H1 (cell line): ENCODE measurements around the gene ENTPD1. TPM values are rescaled to one million over a fixed set of nuclear protein-coding genes. Genes with fewer than 3 reads are reported as not detected.

Experiments
- CTCF ChIA-PET: fragments of 300-600 bp; sonication (Branson Sonifier 250); formaldehyde crosslinking; loops from one replicate; lab custom pipeline; 2021; ENCODE audit not compliant: partially characterized antibody; lab: Charles Lee
- POLR2A ChIA-PET: fragments of 300-600 bp; sonication (Branson Sonifier 250); formaldehyde crosslinking; loops from one replicate; lab custom pipeline; 2021; ENCODE audit warnings: inconsistent platforms; ENCODE audit not compliant: partially characterized antibody; lab: Charles Lee
- DNase-seq, 2 experiments: peaks; one replicate each; pipeline versions ENCODE4 v3.0.0 to v3.0.0-alpha.2; 2010 to 2022; ENCODE audit warnings: low spot score in 2 of 2, low read depth in 1 of 2, mixed read lengths in 1 of 2
- FAIRE-seq: peaks from 2 replicates; lab custom pipeline; 2011; peaks lifted over from hg19 to GRCh38; lab: Jason Lieb, UNC
- H2AFZ ChIP-seq: 2 replicates; pipeline ENCODE4 v1.8.1; 2012; ENCODE audit warnings: low read length, inconsistent platforms
- H2AK5ac ChIP-seq: 2 replicates; pipeline ENCODE4 v1.6.1; 2013; ENCODE audit warnings: low read depth, low read length
- H2BK120ac ChIP-seq: replicated peaks from 2 replicates; pipeline ENCODE3; 2013; ENCODE audit warnings: low read depth, low read length, inconsistent platforms
- H2BK12ac ChIP-seq: 2 replicates; pipeline ENCODE4 v1.6.1; 2013; ENCODE audit warnings: low read depth, low read length
- H2BK15ac ChIP-seq: 2 replicates; pipeline ENCODE4 v1.6.1; 2013; ENCODE audit warnings: low read length
- H2BK20ac ChIP-seq: 2 replicates; pipeline ENCODE4 v1.6.1; 2013; ENCODE audit warnings: low read length
- H2BK5ac ChIP-seq: 2 replicates; pipeline ENCODE4 v1.6.1; 2013; ENCODE audit warnings: low read depth, low read length
- H3K14ac ChIP-seq: 2 replicates; pipeline ENCODE4 v1.6.1; 2013; ENCODE audit warnings: inconsistent platforms; ENCODE audit not compliant: insufficient read length
- H3K18ac ChIP-seq: 2 replicates; pipeline ENCODE4 v1.6.1; 2013; ENCODE audit warnings: low read length; ENCODE audit errors: extremely low read depth
- H3K23ac ChIP-seq: 2 replicates; pipeline ENCODE4 v1.6.1; 2013; ENCODE audit warnings: inconsistent platforms; ENCODE audit not compliant: insufficient read length
- H3K23me2 ChIP-seq: 2 replicates; pipeline ENCODE4 v1.6.1; 2013; ENCODE audit warnings: low read depth, low read length
- H3K27ac ChIP-seq: 2 replicates; pipeline ENCODE4 v1.6.1; 2011; ENCODE audit warnings: low read depth, low read length, inconsistent platforms
- H3K27me3 ChIP-seq, 4 experiments: replicated peaks in 1 of 4; 1 replicate in 1 of 4; 2 replicates in 3 of 4; pipeline versions ENCODE4 v1.6.1 to v1.8.1; 2011 to 2013; ENCODE audit warnings: low read length in 3 of 4, mild to moderate bottlenecking in 3 of 4, inconsistent platforms in 2 of 4, mixed read lengths in 2 of 4, moderate library complexity in 1 of 4; ENCODE audit not compliant: control insufficient read depth in 3 of 4, insufficient read depth in 3 of 4; ENCODE audit errors: extremely low read depth in 1 of 4
- H3K36me3 ChIP-seq, 4 experiments: 2 replicates each; pipeline versions ENCODE4 v1.6.1 to v1.8.1; 2011 to 2013; ENCODE audit warnings: mild to moderate bottlenecking in 4 of 4, low read length in 3 of 4, moderate library complexity in 2 of 4, control low read depth in 1 of 4, inconsistent platforms in 1 of 4; ENCODE audit not compliant: insufficient read depth in 4 of 4, control insufficient read depth in 2 of 4
- H3K4ac ChIP-seq: replicated peaks from 2 replicates; pipeline ENCODE3; 2013; ENCODE audit warnings: low read length, low read depth, mixed read lengths, inconsistent platforms; ENCODE audit not compliant: insufficient read length
- H3K4me1 ChIP-seq, 4 experiments: replicated peaks in 1 of 4; 1 replicate in 1 of 4; 2 replicates in 3 of 4; pipeline versions ENCODE4 v1.6.1 to v1.8.1; 2011 to 2013; ENCODE audit warnings: low read length in 3 of 4, inconsistent platforms in 2 of 4, mixed read lengths in 1 of 4; ENCODE audit not compliant: insufficient read depth in 4 of 4, control insufficient read depth in 3 of 4
- H3K4me2 ChIP-seq, 2 experiments: 2 replicates each; pipeline versions ENCODE4 v1.6.1 to v1.8.1; 2011 to 2013; ENCODE audit warnings: low read depth in 2 of 2, low read length in 2 of 2, control low read depth in 1 of 2, inconsistent platforms in 1 of 2, mild to moderate bottlenecking in 1 of 2; ENCODE audit not compliant: insufficient read depth in 1 of 2
- H3K4me3 ChIP-seq, 4 experiments: fragments of 200-600, 300-600 bp in 1 of 4; sonication (generic), shearing (Covaris generic), sonication (Bioruptor Twin) in 1 of 4; 2 replicates each; pipeline versions ENCODE4 v1.5.1 to v1.8.1; 2011 to 2016; ENCODE audit warnings: low read length in 4 of 4, low read depth in 3 of 4, control low read depth in 2 of 4, inconsistent platforms in 2 of 4, mild to moderate bottlenecking in 2 of 4, mixed read lengths in 1 of 4, moderate library complexity in 1 of 4; ENCODE audit not compliant: insufficient read depth in 2 of 4; ENCODE audit errors: extremely low read depth in 1 of 4
- H3K56ac ChIP-seq: replicated peaks from 2 replicates; pipeline ENCODE3; 2013; ENCODE audit warnings: low read depth, mild to moderate bottlenecking, mixed read lengths, low read length, inconsistent platforms; ENCODE audit not compliant: insufficient read length
- H3K79me1 ChIP-seq: 2 replicates; pipeline ENCODE4 v1.6.1; 2013; ENCODE audit warnings: low read depth, low read length, control low read depth
- H3K79me2 ChIP-seq, 2 experiments: 2 replicates each; pipeline versions ENCODE4 v1.6.1 to v1.8.1; 2012 to 2013; ENCODE audit warnings: low read length in 2 of 2, mild to moderate bottlenecking in 2 of 2, inconsistent platforms in 1 of 2; ENCODE audit not compliant: insufficient read depth in 2 of 2, control insufficient read depth in 1 of 2
- H3K9ac ChIP-seq, 4 experiments: replicated peaks in 1 of 4; 1 replicate in 1 of 4; 2 replicates in 3 of 4; pipeline versions ENCODE4 v1.6.1 to v1.8.1; 2011 to 2013; ENCODE audit warnings: low read depth in 3 of 4, low read length in 3 of 4, control low read depth in 2 of 4, mild to moderate bottlenecking in 2 of 4, moderate library complexity in 2 of 4, inconsistent platforms in 1 of 4; ENCODE audit errors: extremely low read depth in 1 of 4
- H3K9me3 ChIP-seq, 2 experiments: 2 replicates each; pipeline versions ENCODE4 v1.6.1 to v1.8.1; 2012 to 2013; ENCODE audit warnings: mild to moderate bottlenecking in 2 of 2, moderate library complexity in 2 of 2, control low read depth in 1 of 2, inconsistent platforms in 1 of 2, low read depth in 1 of 2, low read length in 1 of 2, mixed read lengths in 1 of 2; ENCODE audit not compliant: insufficient read depth in 2 of 2
- H4K20me1 ChIP-seq, 2 experiments: replicated peaks in 1 of 2; 2 replicates each; pipeline versions ENCODE3 to v1.8.1; 2011 to 2013; ENCODE audit warnings: inconsistent platforms in 2 of 2, low read length in 2 of 2, mild to moderate bottlenecking in 1 of 2; ENCODE audit not compliant: insufficient read depth in 2 of 2, control insufficient read depth in 1 of 2
- H4K5ac ChIP-seq: 2 replicates; pipeline ENCODE4 v1.6.1; 2013; ENCODE audit warnings: low read length, low read depth, mixed read lengths, inconsistent platforms; ENCODE audit not compliant: insufficient read length
- H4K8ac ChIP-seq: 2 replicates; pipeline ENCODE4 v1.8.0; 2013; ENCODE audit warnings: mild to moderate bottlenecking, moderate library complexity, low read length, inconsistent platforms; ENCODE audit not compliant: insufficient read depth; ENCODE audit errors: extremely low read depth
- H4K91ac ChIP-seq: replicated peaks from 2 replicates; pipeline ENCODE3; 2013; ENCODE audit warnings: low read length, mixed read lengths, inconsistent platforms; ENCODE audit not compliant: insufficient read length
- BCL11A ChIP-seq, 2 experiments: IDR thresholded peaks; one replicate each; pipeline ENCODE4 v1.6.1; 2011; ENCODE audit warnings: low read depth in 2 of 2, low read length in 2 of 2, mild to moderate bottlenecking in 2 of 2
- CHD2 ChIP-seq: IDR thresholded peaks from 2 replicates; pipeline ENCODE4 v1.6.1; 2012; ENCODE audit warnings: low read length, improper control_type of control experiment
- EGR1 ChIP-seq: IDR thresholded peaks from 2 replicates; pipeline ENCODE4 v1.6.1; 2011; ENCODE audit warnings: low read depth, low read length, borderline replicate concordance
- POU5F1 ChIP-seq: IDR thresholded peaks from 2 replicates; pipeline ENCODE4 v1.6.1; 2011; ENCODE audit warnings: low read depth, mild to moderate bottlenecking, low read length, moderate library complexity
- RFX5 ChIP-seq: IDR thresholded peaks from 2 replicates; pipeline ENCODE4 v1.6.1; 2011; ENCODE audit warnings: low read depth, low read length, improper control_type of control experiment, borderline replicate concordance
- SP1 ChIP-seq: IDR thresholded peaks from 2 replicates; pipeline ENCODE4 v1.6.1; 2011; ENCODE audit warnings: low read depth, low read length
- TAF1 ChIP-seq: IDR thresholded peaks from 2 replicates; pipeline ENCODE4 v1.6.1; 2011; ENCODE audit warnings: mild to moderate bottlenecking, low read depth, low read length
- TCF12 ChIP-seq: IDR thresholded peaks from 2 replicates; pipeline ENCODE4 v1.6.1; 2011; ENCODE audit warnings: low read depth, mild to moderate bottlenecking, low read length
- TEAD4 ChIP-seq: IDR thresholded peaks from 2 replicates; pipeline ENCODE4 v1.6.1; 2012; ENCODE audit warnings: low read depth, low read length, inconsistent platforms, mixed read lengths
- YY1 ChIP-seq: IDR thresholded peaks from 2 replicates; pipeline ENCODE4 v1.6.1; 2011; ENCODE audit warnings: low read depth, mild to moderate bottlenecking, low read length
- WGBS, 2 experiments: shearing (Covaris generic) in 1 of 2; methylation state at CpG; one replicate each; pipeline versions ENCODE4 v1.1.6 to v1.1.7; 2013 to 2015; ENCODE audit warnings: low lambda C conversion rate in 2 of 2, mixed read lengths in 2 of 2, inconsistent platforms in 1 of 2, low coverage in 1 of 2, missing lambda C conversion rate in 1 of 2; ENCODE audit not compliant: insufficient replicate concordance in 2 of 2, insufficient coverage in 1 of 2, insufficient read length in 1 of 2; ENCODE audit errors: extremely low coverage in 1 of 2, missing lambda C conversion rate in 1 of 2; 5-methylcytosine and 5-hydroxymethylcytosine counted together
- polyA plus RNA-seq, 7 experiments: library from polyadenylated mRNA; depleted of rRNA in 3 of 7; stranded (reverse) in 5 of 7; unstranded in 2 of 7; fragments of >200 nt in 5 of 7; fragments of 200-250 nt in 2 of 7; gene quantifications; 1 replicate in 5 of 7; 2 replicates in 1 of 7; 4 replicates in 1 of 7; pipeline versions ENCODE4 v1.2.1 to v1.2.3, GENCODE V29; 2011 to 2013; ENCODE audit warnings: missing spikeins in 2 of 7, mixed read lengths in 2 of 7
- total RNA-seq: library from RNA; stranded (reverse); fragmentation: NEBNext Ultra II Directional; extraction: Animal tissue kit (Norgen Biotek cat#: 25700); gene quantifications from 2 replicates; pipeline ENCODE4 v1.2.1, GENCODE V29; 2021
- TF ChIP-seq, protein P1 (sequence below): IDR thresholded peaks from 2 replicates; pipeline ENCODE4 v1.6.1; 2012; ENCODE audit warnings: inconsistent platforms

Gene ENTPD1
- total and polyA plus RNA-seq, 2 of the 8 experiments (the other 6 are each of a cell fraction or from before 2014, with no cell fraction given): 2.2 to 2.5 TPM

DNA sequence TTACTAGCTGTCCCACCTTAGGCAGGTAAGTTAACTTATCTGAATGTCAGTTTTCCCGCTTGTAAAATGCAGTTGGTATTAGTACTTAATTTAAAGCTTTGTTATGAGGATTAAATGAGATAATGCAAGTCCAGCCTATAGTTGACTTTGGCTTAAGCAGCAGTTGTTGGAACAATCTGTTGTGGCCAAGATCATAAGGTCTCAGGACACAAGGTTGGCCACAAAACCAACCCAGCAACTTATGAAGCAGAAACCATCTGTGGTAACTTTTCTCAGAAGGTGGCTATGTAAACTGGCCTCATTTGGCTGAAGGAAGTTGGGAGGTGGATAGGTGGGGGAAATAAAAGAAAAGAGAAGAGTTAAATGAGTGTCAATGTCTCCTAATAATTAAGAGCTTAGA is 29.4 kb downstream of the ENTPD1 start:
- H2AK5ac ChIP-seq: no peak overlapping the region
- H3K79me1 ChIP-seq: no peaks in the 10 kb centered on the region
- no peak overlapping the region for H3K4me3 ChIP-seq
- no peaks in the 10 kb centered on the region for H3K36me3 ChIP-seq
- no peak overlapping the region for H3K14ac ChIP-seq
- DNase-seq (no peak), FAIRE-seq (no peak)
- no peak overlapping the region for H2BK20ac ChIP-seq
- no peak overlapping the region for H3K56ac ChIP-seq
- TF ChIP-seq RFX5 (no peak), POU5F1 (no peak), CHD2 (no peak), YY1 (no peak), TCF12 (no peak), EGR1 (no peak), SP1 (no peak), BCL11A (IDR thresholded peaks at IDR 0.05; ENCODE audit: low read depth in 2 of 2, low read length in 2 of 2) (no peak), TEAD4 (no peak), TAF1 (no peak)
- TF ChIP-seq, protein P1, sequence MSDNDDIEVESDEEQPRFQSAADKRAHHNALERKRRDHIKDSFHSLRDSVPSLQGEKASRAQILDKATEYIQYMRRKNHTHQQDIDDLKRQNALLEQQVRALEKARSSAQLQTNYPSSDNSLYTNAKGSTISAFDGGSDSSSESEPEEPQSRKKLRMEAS: no peak
- CTCF ChIA-PET: interaction anchor here (1.0 to 2.6 kb wide), 2 partner anchors 92 to 222 kb away, joined by 3 to 10 read pairs; partner anchors contain the start of gene TCTN3
- POLR2A ChIA-PET: no interaction called here
- no peak overlapping the region for H3K27ac ChIP-seq
- H3K23me2 ChIP-seq: no peaks in the 10 kb centered on the region; the same call in 1 of the 2 replicates
- no peak overlapping the region for H3K4me2 ChIP-seq
- H4K91ac ChIP-seq: no peak overlapping the region
- no peak overlapping the region for H3K18ac ChIP-seq
- no peak overlapping the region for H4K5ac ChIP-seq
- no peak overlapping the region for H3K9ac ChIP-seq
- H3K4me1 ChIP-seq: no peaks in the 10 kb centered on the region
- H3K4ac ChIP-seq: no peak overlapping the region
- no peak overlapping the region for H4K8ac ChIP-seq
- H4K20me1 ChIP-seq: no peaks in the 10 kb centered on the region
- H3K27me3 ChIP-seq: no peaks in the 10 kb centered on the region
- H2BK15ac ChIP-seq: no peak overlapping the region
- H2BK120ac ChIP-seq: no peak overlapping the region
- H2BK5ac ChIP-seq: no peak overlapping the region
- no peaks in the 10 kb centered on the region for H3K79me2 ChIP-seq
- no peaks in the 10 kb centered on the region for H3K9me3 ChIP-seq
- H2BK12ac ChIP-seq: no peak overlapping the region
- H2AFZ ChIP-seq: no peak overlapping the region
- no peak overlapping the region for H3K23ac ChIP-seq
- WGBS, 2 experiments: 76% methylated on average over 1 of the region's 1 CpG; no CpG with 5 or more reads in 1 of the 2 experiments
